Gastrocnemius medialis (tissue), 4 donors: ENCODE results near the gene CBLN2. TPM values are rescaled to one million over a fixed set of nuclear protein-coding genes. Genes with fewer than 3 reads are reported as not detected.

Experiments
- ATAC-seq, 2 donors: fragments of 150-250 bp; one replicate each; pipeline ENCODE4 v1.9.1; 2016
- DNase-seq, 2 donors: peaks; one replicate each; pipeline ENCODE4 v3.0.0-alpha.2; 2019
- H3K27ac ChIP-seq, 4 donors: fragments of 200-600 bp; sonication (generic); 1 replicate in 1 of 4; 2 replicates in 3 of 4; pipeline ENCODE4 v1.5.1; 2016 to 2018; ENCODE audit warnings: mild to moderate bottlenecking in 2 of 4, moderate library complexity in 1 of 4
- H3K27me3 ChIP-seq, 3 donors: fragments of 200-600 bp; sonication (generic) in 2 of 3; 1 replicate in 1 of 3; 2 replicates in 2 of 3; pipeline versions ENCODE4 v1.5.1 to v1.6.0; 2016 to 2019; ENCODE audit warnings: mild to moderate bottlenecking in 1 of 3, moderate library complexity in 1 of 3
- H3K36me3 ChIP-seq, 2 donors: fragments of 200-600 bp; sonication (generic) in 1 of 2; one replicate each; pipeline ENCODE4 v1.5.1; 2017 to 2018
- H3K4me1 ChIP-seq, 2 donors: fragments of 200-600 bp; sonication (generic) in 1 of 2; one replicate each; pipeline ENCODE4 v1.5.1; 2016 to 2017; ENCODE audit warnings: mild to moderate bottlenecking in 2 of 2
- H3K4me3 ChIP-seq, 4 donors: fragments of 200-600 bp; sonication (generic) in 3 of 4; 1 replicate in 1 of 4; 2 replicates in 3 of 4; pipeline ENCODE4 v1.5.1; 2016 to 2019; ENCODE audit warnings: mild to moderate bottlenecking in 2 of 4
- H3K9me3 ChIP-seq, 3 donors: fragments of 200-600 bp; sonication (generic) in 2 of 3; 1 replicate in 1 of 3; 2 replicates in 2 of 3; pipeline ENCODE4 v1.5.1; 2016 to 2019
- CTCF ChIP-seq, 5 experiments: fragments of 450-650 bp in 3 of 5; fragments of 200-600 bp in 2 of 5; sonication (generic) in 2 of 5; IDR thresholded peaks in 4 of 5; conservative IDR thresholded peaks in 1 of 5; 1 replicate in 4 of 5; 2 replicates in 1 of 5; pipeline ENCODE4 v1.5.1; 2016 to 2019; ENCODE audit warnings: antibody characterized with exemption in 5 of 5, mild to moderate bottlenecking in 3 of 5, moderate library complexity in 3 of 5
- POLR2A ChIP-seq, 2 donors: fragments of 450-650 bp; IDR thresholded peaks; one replicate each; pipeline ENCODE4 v1.6.1; 2017; ENCODE audit warnings: antibody characterized with exemption in 2 of 2, mild to moderate bottlenecking in 2 of 2, moderate library complexity in 2 of 2
- in situ Hi-C, 4 donors: fragments of 200-750 bp; cut with MboI; loops; one replicate each; pipeline versions ENCODE4 v1.15.0 to v1.8.0; 2017; ENCODE audit warnings: low sequenced_read_pairs in 4 of 4
- intact Hi-C: fragments of 100-400 bp; cut with DNase I; formaldehyde crosslinking; loops from one replicate; pipeline ENCODE4 v1.15.1; 2023; ENCODE audit warnings: low total_unique reads
- total RNA-seq, 4 donors: library from RNA; depleted of rRNA; stranded (reverse); fragments of >200 nt; gene quantifications; one replicate each; pipeline versions ENCODE4 v1.1.0 to v1.2.3, GENCODE V29; 2016

The CBLN2 gene
- total RNA-seq, result not detected

GRCh38 chr18:72544092-72544886 is at the start of gene CBLN2:
TSS of gene CBLN2 (minus strand) at chr18:72544342. CDS start at chr18:72542160, 2,182 bp downstream.
- DNase-seq, result no peak
- Histone ChIP-seq H3K9me3 (no peaks in the 10 kb centered on the region), H3K4me1 (no peaks in the 10 kb centered on the region), H3K36me3 (no peaks in the 10 kb centered on the region), H3K27ac (no peak within 1 kb of the TSS), H3K4me3 (no peak within 1 kb of the TSS), H3K27me3 (peaks cover 12 to 19% (median 18%) of the 10 kb centered on the region in 3 donors)
- ATAC-seq, result no peak
- TF ChIP-seq POLR2A (IDR thresholded peaks at IDR 0.05), result no peak
- no peak for TF ChIP-seq CTCF (IDR thresholded peaks at IDR 0.05 in 4 of 5, conservative IDR thresholded peaks at IDR 0.05 in 1 of 5)
- in situ Hi-C loops, result no loop called here
- intact Hi-C loops, result no loop called here

- Histone ChIP-seq H3K4me1 (no peaks in the 10 kb centered on the region), H3K9me3 (no peaks in the 10 kb centered on the region), H3K27ac (no peak overlapping the region), H3K36me3 (no peaks in the 10 kb centered on the region), H3K27me3 (no peaks in the 10 kb centered on the region), H3K4me3 (no peak overlapping the region)
- no peak for ATAC-seq
- intact Hi-C loops (no loop called here), in situ Hi-C loops (no loop called here)
- DNase-seq, result no peak
- no peak for TF ChIP-seq CTCF (IDR thresholded peaks at IDR 0.05 in 4 of 5, conservative IDR thresholded peaks at IDR 0.05 in 1 of 5)
These were observed 44.2 kb upstream of the CBLN2 start for GRCh38 chr18:72588360-72588759.

GRCh38 chr18:72584787-72585186 is 40.6 kb upstream of the CBLN2 start:
- in situ Hi-C loops (no loop called here), intact Hi-C loops (no loop called here)
- no peak overlapping the region for H3K27ac ChIP-seq
- no peaks in the 10 kb centered on the region for H3K4me1 ChIP-seq
- H3K36me3 ChIP-seq, result no peaks in the 10 kb centered on the region
- ATAC-seq (no peak), DNase-seq (no peak)
- H3K27me3 ChIP-seq, result no peaks in the 10 kb centered on the region
- TF ChIP-seq CTCF (IDR thresholded peaks at IDR 0.05 in 4 of 5, conservative IDR thresholded peaks at IDR 0.05 in 1 of 5), result no peak
- TF ChIP-seq POLR2A (IDR thresholded peaks at IDR 0.05), result no peak
- no peak overlapping the region for H3K4me3 ChIP-seq
- H3K9me3 ChIP-seq, result no peaks in the 10 kb centered on the region

GRCh38 chr18:72581976-72582375 is 37.8 kb upstream of the CBLN2 start:
- no peaks in the 10 kb centered on the region for H3K36me3 ChIP-seq
- no peak overlapping the region for H3K4me3 ChIP-seq
- no peak overlapping the region for H3K27ac ChIP-seq
- in situ Hi-C loops (no loop called here), intact Hi-C loops (no loop called here)
- H3K9me3 ChIP-seq, result no peaks in the 10 kb centered on the region
- H3K27me3 ChIP-seq, result no peaks in the 10 kb centered on the region
- no peaks in the 10 kb centered on the region for H3K4me1 ChIP-seq
- ATAC-seq (no peak), DNase-seq (no peak)
- TF ChIP-seq POLR2A (IDR thresholded peaks at IDR 0.05), result no peak
- no peak for TF ChIP-seq CTCF (IDR thresholded peaks at IDR 0.05 in 4 of 5, conservative IDR thresholded peaks at IDR 0.05 in 1 of 5)

GRCh38 chr18:72572896-72573295 is 28.8 kb upstream of the CBLN2 start:
- DNase-seq (no peak), ATAC-seq (no peak)
- TF ChIP-seq CTCF (IDR thresholded peaks at IDR 0.05 in 4 of 5, conservative IDR thresholded peaks at IDR 0.05 in 1 of 5) (no peak), POLR2A (IDR thresholded peaks at IDR 0.05) (no peak)
- Histone ChIP-seq H3K9me3 (no peaks in the 10 kb centered on the region), H3K4me1 (no peaks in the 10 kb centered on the region), H3K4me3 (no peak overlapping the region), H3K36me3 (no peaks in the 10 kb centered on the region), H3K27me3 (no peaks in the 10 kb centered on the region), H3K27ac (no peak overlapping the region)
- in situ Hi-C loops, result no loop called here
- intact Hi-C loops, result no loop called here
